HepG2 (cell line): ENCODE results near the gene NKD2. TPM values are rescaled to one million over a fixed set of nuclear protein-coding genes. Genes with fewer than 3 reads are reported as not detected.

Source experiments
- ATAC-seq: fragments of 200-7000 bp; cut with Tn5 transposase; 3 replicates; pipeline ENCODE4 v1.9.1; 2020; ENCODE audit warnings: mild to moderate bottlenecking, moderate library complexity
- BruUV-seq: library from RNA; stranded (reverse); fragments of 400-500 nt; replicated peaks from 2 replicates; lab custom pipeline; 2021; lab: Mats Ljungman, UMichigan
- CTCF ChIA-PET: fragments of 300-600 bp; formaldehyde crosslinking; extraction: SDS; loops from one replicate; lab custom pipeline; 2021; ENCODE audit warnings: low total read pairs, inconsistent platforms, low intra/inter-chr PET ratio; lab: Yijun Ruan, JAX
- POLR2A ChIA-PET: fragments of 350-600 bp; sonication (Branson Sonifier 250); formaldehyde crosslinking; loops from one replicate; lab custom pipeline; 2020; ENCODE audit warnings: antibody characterized with exemption, inconsistent platforms; lab: Yijun Ruan, JAX
- DNase-seq: peaks from one replicate; pipeline ENCODE4 v3.0.0-alpha.2; 2015; ENCODE audit warnings: low spot score
- FAIRE-seq: peaks from 3 replicates; lab custom pipeline; 2011; peaks lifted over from hg19 to GRCh38; lab: Jason Lieb, UNC
- H2AFZ ChIP-seq: one replicate; pipeline ENCODE4 v1.6.1; 2011; ENCODE audit warnings: low read length, inconsistent platforms
- H3K27ac ChIP-seq: fragments of 300-600 bp; 3 replicates; pipeline ENCODE4 v1.8.0; 2011; ENCODE audit warnings: mixed run types, mild to moderate bottlenecking, mixed read lengths, low read length, inconsistent platforms; ENCODE audit not compliant: insufficient read depth; ENCODE audit errors: extremely low read length
- H3K27me3 ChIP-seq, 2 experiments: fragments of 200-600 bp in 1 of 2; 2 replicates in 1 of 2; 3 replicates in 1 of 2; pipeline versions ENCODE4 v1.6.0 to v1.8.0; 2011; ENCODE audit warnings: low read length in 2 of 2, mild to moderate bottlenecking in 2 of 2, moderate library complexity in 2 of 2, inconsistent platforms in 1 of 2; ENCODE audit not compliant: insufficient read depth in 2 of 2, control insufficient read depth in 1 of 2
- H3K36me3 ChIP-seq, 2 experiments: fragments of 200-600 bp in 1 of 2; replicated peaks in 1 of 2; 2 replicates in 1 of 2; 3 replicates in 1 of 2; pipeline versions ENCODE4 v1.5.1 to v1.8.0; 2011; ENCODE audit warnings: low read length in 2 of 2, inconsistent platforms in 1 of 2; ENCODE audit not compliant: insufficient read depth in 2 of 2, control insufficient read depth in 1 of 2
- H3K4me1 ChIP-seq: 2 replicates; pipeline ENCODE4 v1.5.1; 2012; ENCODE audit warnings: low read length, inconsistent platforms; ENCODE audit not compliant: insufficient read depth
- H3K4me2 ChIP-seq: 2 replicates; pipeline ENCODE4 v1.6.0; 2011; ENCODE audit warnings: low read depth, low read length, inconsistent platforms
- H3K4me3 ChIP-seq, 3 experiments: fragments of 200-600 bp in 1 of 3; sonication (generic), shearing (Covaris generic) in 1 of 3; replicated peaks in 1 of 3; 2 replicates each; pipeline ENCODE4 v1.5.1; 2011 to 2016; ENCODE audit warnings: low read length in 3 of 3, inconsistent platforms in 2 of 3, low read depth in 2 of 3, mild to moderate bottlenecking in 2 of 3, control low read depth in 1 of 3, mixed read lengths in 1 of 3; ENCODE audit not compliant: insufficient read depth in 1 of 3
- H3K79me2 ChIP-seq: one replicate; pipeline ENCODE4 v1.6.1; 2011; ENCODE audit warnings: low read length, inconsistent platforms; ENCODE audit not compliant: insufficient read depth
- H3K9ac ChIP-seq: 2 replicates; pipeline ENCODE4 v1.6.0; 2011; ENCODE audit warnings: mild to moderate bottlenecking, low read depth, low read length, inconsistent platforms; ENCODE audit not compliant: insufficient read depth
- H3K9me3 ChIP-seq: 2 replicates; pipeline ENCODE4 v1.5.1; 2012; ENCODE audit warnings: mild to moderate bottlenecking, low read length
- H4K20me1 ChIP-seq: 2 replicates; pipeline ENCODE4 v1.6.0; 2011; ENCODE audit warnings: inconsistent platforms, mild to moderate bottlenecking, low read length, moderate library complexity; ENCODE audit not compliant: insufficient read depth
- KDM1A ChIP-seq: IDR thresholded peaks from 2 replicates; pipeline ENCODE4 v1.6.1; 2016; ENCODE audit warnings: missing compliant biosample characterization
- MTF2 ChIP-seq: sonication (generic); formaldehyde crosslinking; IDR thresholded peaks from 2 replicates; pipeline ENCODE4 v1.5.0; 2020; ENCODE audit warnings: missing genetic modification reagents, borderline replicate concordance
- NCOR1 ChIP-seq: fragments of 200-600 bp; sonication (generic); IDR thresholded peaks from 2 replicates; pipeline ENCODE4 v1.7.0; 2017; ENCODE audit warnings: antibody characterized with exemption, low read length, borderline replicate concordance
- NFE2L1 ChIP-seq: sonication (generic); formaldehyde crosslinking; IDR thresholded peaks from 2 replicates; pipeline ENCODE4 v1.4.0; 2020; ENCODE audit warnings: missing genetic modification reagents, mild to moderate bottlenecking, borderline replicate concordance
- TAF15 ChIP-seq: fragments of 200-400 bp; formaldehyde crosslinking; IDR thresholded peaks from one replicate; pipeline ENCODE4 v1.6.1; 2018; ENCODE audit warnings: mild to moderate bottlenecking, low read depth, low read length; ENCODE audit not compliant: poor library complexity, severe bottlenecking
- ZNF816 ChIP-seq: sonication (generic); formaldehyde crosslinking; IDR thresholded peaks from 2 replicates; pipeline ENCODE4 v1.8.0; 2022; ENCODE audit warnings: missing genetic modification reagents, mild to moderate bottlenecking, borderline replicate concordance
- WGBS: methylation state at CpG from one replicate; pipeline ENCODE4 v1.1.6; 2017; ENCODE audit warnings: low lambda C conversion rate; 5-methylcytosine and 5-hydroxymethylcytosine counted together
- in situ Hi-C: cut with HindIII; loops from 2 replicates; pipeline ENCODE4 v1.10.0; 2017; ENCODE audit warnings: low pct_unique_long_range_greater_than_20kb; ENCODE audit not compliant: extremely low pct_ligation_motif_present
- intact Hi-C: fragments of 100-400 bp; cut with micrococcal nuclease; formaldehyde crosslinking; loops from one replicate; pipeline ENCODE4 v1.10.0; 2022; ENCODE audit not compliant: unreplicated experiment
- polyA plus RNA-seq, 8 experiments: library from polyadenylated mRNA; depleted of rRNA in 3 of 8; stranded (reverse) in 7 of 8; unstranded in 1 of 8; fragments of >200 nt; fragmentation: Illumina TruSeq in 4 of 8; extraction: Trizol in 4 of 8; gene quantifications; 2 replicates each; pipeline versions ENCODE4 v1.2.1 to v1.2.3, GENCODE V29; 2011 to 2016; ENCODE audit warnings: low read depth in 4 of 8, missing spikeins in 1 of 8, mixed read lengths in 1 of 8; ENCODE audit not compliant: insufficient read depth in 1 of 8
- total RNA-seq, 5 experiments: library from RNA; depleted of rRNA; stranded (reverse); fragments of >200 nt; fragmentation: Illumina TruSeq; extraction: Trizol; gene quantifications; 2 replicates each; pipeline ENCODE4 v1.2.3, GENCODE V29; 2016; ENCODE audit warnings: low read depth in 1 of 5

NKD2 gene
- total and polyA plus RNA-seq, 2 of the 13 experiments (the other 11 are each of a cell fraction or from before 2014, with no cell fraction given): 0.53 to 0.82 TPM

DNA sequence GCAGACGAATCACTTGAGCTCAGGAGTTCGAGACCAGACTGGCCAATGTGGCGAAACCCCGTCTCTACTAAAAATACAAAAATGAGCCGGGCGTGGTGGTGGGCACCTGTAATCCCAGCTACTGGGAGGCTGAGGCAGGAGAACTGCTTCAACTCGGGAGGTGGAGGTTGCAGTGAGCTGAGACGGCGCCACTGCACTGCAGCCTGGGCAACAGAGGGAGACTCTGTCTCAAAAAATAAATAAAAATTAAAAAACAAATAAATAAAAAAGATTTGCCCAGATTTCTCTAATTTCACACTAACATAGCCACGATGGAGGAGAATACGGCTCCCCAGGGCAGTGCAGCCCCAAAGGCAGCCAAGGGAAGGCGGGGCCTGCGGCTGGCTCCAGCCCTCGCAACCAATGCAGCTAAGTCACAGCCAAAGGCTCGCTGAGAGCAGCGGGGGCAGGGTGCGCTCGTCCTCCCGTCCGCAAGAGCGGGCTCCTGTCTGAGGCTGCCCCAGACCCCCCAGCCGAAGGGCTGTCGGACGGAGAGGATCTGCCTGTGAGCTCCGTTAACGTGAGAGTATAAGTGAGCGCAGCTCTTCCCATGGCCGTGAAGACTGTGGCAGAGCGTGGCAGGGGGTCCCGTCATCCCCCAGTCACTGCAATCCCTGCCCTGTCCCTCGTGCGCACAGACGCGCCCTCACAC lies 59.7 kb downstream of the NKD2 start:
- DNase-seq (no peak), FAIRE-seq (no peak), ATAC-seq (no peak)
- intact Hi-C loops: no loop called here
- CTCF ChIA-PET: no interaction called here
- BruUV-seq: no TSS peak
- Histone ChIP-seq H3K4me3 (no peak overlapping the region), H3K27me3 (no peaks in the 10 kb centered on the region), H4K20me1 (no peaks in the 10 kb centered on the region), H3K9ac (no peak overlapping the region), H2AFZ (no peak overlapping the region), H3K4me2 (no peak overlapping the region), H3K79me2 (no peaks in the 10 kb centered on the region), H3K27ac (no peak overlapping the region), H3K9me3 (no peaks in the 10 kb centered on the region), H3K4me1 (no peaks in the 10 kb centered on the region), H3K36me3 (peaks cover 16 to 50% of the 10 kb centered on the region in 2 experiments; a peak in 4 of 5 replicates)
- in situ Hi-C loops: loop anchor here (5.0 kb wide), 1 partner anchor 34 kb away; no protein-coding TSS in a partner anchor
- POLR2A ChIA-PET: no interaction called here
- TF ChIP-seq NCOR1 (no peak), ZNF816 (CRISPR knock-in tag) (no peak), MTF2 (CRISPR knock-in tag) (no peak), NFE2L1 (CRISPR knock-in tag) (no peak), KDM1A (CRISPR knock-in tag) (no peak), TAF15 (no peak)
- 95% methylated on average over 21 of the region's 34 CpGs for WGBS
